ENCODE data around the gene PARD3.

The PARD3 gene

DNA sequence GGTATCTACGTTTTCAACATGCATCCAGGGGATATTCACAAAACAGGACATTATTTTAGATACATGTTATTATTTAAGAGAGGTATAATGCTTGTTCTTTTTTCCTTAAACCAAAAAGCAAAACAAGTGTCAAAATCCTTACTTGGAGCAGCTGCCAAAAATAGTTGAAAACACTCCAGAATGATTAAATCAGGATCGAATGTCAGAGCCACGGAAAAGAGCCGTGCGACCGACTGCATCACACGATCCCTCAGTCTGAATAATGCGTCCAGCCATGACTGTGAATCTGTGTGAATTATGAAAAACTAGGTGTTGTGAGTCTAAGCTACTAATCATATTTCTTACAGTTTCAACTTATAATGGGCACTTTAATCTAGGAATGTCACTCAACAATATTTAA lies 126.0 kb downstream of the PARD3 start:
- DNase-seq (ENCODE audit: low read depth) = no peak

DNA sequence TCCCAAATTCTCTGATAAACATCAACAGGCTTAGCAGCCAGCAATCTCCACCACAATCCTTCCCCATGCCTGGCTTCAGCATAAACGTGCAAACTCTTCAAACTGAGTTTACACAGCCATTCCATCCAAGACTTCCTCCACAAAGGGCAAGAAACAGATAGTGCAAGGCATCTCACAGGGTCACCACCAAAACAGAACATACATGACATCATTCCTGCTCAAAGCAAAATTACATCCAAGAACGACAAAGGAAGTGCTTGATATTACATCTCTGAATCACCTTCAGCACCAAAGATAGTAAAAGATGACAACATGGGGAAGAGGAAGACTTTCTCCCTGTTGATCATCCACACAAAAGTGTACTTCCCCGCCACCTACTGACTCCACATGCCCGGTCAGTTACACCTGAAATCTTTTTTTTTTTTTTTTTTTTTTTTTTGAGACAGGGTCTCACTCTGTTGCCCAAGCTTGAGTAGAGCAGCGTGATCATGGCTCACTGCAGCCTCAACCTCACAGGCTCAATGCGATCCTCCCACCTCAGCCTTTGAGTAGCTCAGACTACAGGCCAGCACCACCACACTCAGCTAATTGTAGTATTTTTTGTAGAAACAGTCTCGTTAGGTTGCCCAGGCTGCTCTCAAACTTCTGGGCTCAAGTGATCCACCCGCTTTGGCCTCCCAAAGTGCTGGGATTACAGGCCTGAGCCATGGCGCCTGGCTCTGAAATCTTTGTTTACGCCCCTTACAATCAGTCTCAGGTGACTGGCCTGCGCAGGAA lies 127.5 kb downstream of the PARD3 start:
- no peak for DNase-seq (ENCODE audit: low read depth)

GRCh38 chr10:34682580-34682979 lies 132.5 kb downstream of the PARD3 start:
- no peak for DNase-seq (ENCODE audit: low read depth)

DNA sequence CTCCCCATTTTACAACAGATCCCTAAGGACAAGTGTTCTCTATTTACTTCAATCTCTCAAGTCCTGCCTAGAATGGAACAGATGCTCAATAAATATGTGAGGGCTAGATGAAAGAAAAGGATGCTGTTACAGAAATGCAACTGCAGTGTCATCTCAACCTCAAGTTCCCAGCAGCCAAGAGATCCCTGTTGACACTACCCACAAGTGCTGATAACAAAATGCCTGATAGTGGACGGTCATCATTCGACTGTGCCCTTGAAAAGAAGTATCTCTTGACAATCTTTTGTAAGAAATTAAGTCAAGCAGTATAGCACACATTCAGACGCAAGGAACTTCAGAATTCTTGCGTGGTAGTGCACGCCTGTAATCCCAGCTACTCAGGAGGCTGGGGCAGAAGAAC lies 133.2 kb downstream of the PARD3 start:
- no peak for DNase-seq (ENCODE audit: low read depth)

- DNase-seq (ENCODE audit: low read depth) = no peak
Measured at GRCh38 chr10:34679177-34679576, 135.9 kb downstream of the PARD3 start.

DNA sequence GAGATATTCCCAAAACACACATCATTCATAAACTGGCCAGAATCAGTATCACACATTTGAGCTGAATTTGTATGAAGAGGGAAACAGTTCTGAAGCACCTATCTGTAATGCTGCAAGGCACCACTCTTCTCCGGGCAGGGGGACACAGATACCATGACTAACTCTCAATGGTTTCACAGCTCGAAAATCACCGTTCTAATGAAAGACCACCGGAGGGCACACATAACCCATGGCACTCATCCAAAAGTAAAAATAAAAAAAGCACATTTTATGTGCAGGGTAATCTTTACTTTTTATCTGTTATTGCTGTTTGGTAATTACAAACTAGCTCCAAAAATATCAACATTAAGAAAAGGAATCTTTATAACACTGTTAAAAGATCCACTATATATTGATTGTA lies 137.5 kb downstream of the PARD3 start:
- no peak for DNase-seq (ENCODE audit: low read depth)

DNA sequence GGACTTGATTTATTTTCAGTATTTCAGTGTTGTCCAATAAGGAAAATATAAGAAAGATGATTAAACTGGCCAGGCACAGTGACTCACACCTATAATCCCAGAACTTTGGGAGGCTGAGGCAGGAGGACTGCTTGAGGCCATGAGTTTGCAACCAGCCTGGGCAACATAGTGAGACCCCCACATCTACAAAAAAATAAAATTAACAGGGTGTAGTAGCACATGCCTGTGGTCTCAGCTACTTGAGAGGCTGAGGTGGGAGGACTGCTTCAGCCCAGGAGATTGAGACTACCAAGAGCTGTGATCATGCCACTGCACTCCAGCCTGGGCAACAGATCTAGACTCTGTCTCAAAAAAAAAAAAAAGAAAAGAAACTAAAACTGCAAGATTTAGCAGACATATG lies 138.0 kb downstream of the PARD3 start:
- DNase-seq (ENCODE audit: low read depth) = no peak

DNA sequence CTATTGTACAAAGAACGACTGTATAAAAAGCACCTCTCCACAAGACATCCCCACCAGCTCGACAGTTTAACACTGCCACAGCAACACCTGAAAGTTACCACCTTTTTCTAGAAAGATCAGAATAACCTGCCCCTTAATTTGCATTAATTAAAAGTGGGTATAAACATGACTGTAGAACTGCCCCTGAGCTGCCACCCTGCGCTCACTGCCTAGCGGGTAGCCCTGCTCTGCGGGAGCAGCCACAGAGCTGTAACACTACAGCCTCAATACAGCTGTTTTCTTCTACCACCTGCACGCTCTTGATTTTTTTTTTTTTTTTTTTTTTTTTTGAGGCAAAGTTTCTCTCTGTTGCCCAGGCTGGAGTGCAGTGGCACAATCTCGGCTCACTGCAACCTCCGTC lies 140.9 kb downstream of the PARD3 start:
- no peak for DNase-seq (ENCODE audit: low read depth)

- no peak for DNase-seq (ENCODE audit: low read depth)
Measured at GRCh38 chr10:34670081-34670480, 145.0 kb downstream of the PARD3 start.

DNA sequence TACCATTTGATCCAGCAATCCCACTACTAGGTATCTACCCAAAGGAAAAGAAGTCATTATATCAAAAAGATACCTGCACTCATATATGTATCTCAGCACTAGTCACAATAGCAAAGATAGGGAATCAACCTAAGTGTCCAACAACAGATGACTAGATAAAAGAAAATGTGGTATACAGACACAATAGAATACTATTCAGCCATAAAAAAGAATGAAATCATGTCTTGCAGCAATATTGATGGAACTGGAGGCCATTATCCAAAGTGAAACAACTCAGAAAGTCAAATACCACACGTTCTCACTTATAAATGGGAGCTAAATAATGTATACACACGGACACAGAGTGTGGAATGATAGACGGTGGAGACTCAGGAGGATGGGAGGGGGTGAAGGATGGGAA lies 146.0 kb downstream of the PARD3 start:
- no peak for DNase-seq (ENCODE audit: low read depth)

GRCh38 chr10:34667177-34667576 lies 147.9 kb downstream of the PARD3 start:
- DNase-seq (ENCODE audit: low read depth) = no peak

DNA sequence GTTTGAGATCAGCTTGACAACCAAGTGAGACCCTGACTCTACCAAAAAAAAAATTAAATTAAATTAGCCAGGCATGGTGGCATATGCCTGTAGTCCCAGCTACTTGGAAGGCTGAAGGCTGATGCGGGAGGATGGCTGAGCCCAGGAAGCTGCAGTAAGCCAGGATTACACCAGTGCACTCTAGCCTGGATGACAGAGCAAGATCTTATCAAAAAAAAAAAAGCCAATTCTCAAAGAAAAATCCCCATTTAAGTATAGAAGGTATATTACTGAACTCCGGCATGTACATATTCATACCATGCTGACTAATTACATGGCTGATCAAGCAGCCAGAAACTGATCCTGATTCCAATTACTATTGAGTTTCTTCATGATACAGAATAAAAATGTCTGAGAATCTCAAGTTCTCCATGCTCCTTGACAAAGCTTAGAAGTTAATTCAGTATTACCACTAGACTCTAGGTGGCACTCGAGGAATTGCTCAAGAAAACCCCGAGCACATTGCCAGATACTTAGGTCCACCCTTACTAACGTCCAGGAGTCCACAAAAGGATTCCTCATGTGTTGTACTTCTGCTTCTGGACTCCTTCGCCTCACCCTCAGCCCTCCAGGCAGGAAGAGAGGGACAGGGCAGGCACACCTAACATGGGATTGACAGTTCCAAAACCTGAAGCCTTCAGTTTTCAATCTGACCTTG lies 148.9 kb downstream of the PARD3 start:
- peak; percentile 50 for DNase-seq (ENCODE audit: low read depth)

- DNase-seq (ENCODE audit: low read depth) = no peak
Measured at GRCh38 chr10:34664706-34665105, 150.4 kb downstream of the PARD3 start.

DNA sequence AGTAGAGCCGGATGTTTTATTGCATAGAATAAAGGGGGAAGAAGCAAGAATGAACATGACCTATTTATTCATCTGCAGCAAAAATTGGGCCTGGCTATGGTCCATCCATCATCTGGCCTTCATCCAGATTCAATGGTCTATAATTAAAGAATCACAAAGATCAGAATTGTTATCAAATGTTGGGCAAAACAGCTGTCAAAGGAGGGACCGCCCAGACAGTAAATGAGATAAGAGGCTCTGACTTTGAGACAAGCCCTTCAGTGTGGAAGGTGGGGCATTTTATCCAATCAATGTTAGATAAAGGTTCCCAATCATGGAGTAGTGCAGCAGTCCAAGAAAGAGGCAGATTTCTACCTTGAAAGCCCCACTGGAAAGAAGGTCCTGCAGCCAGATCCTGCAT lies 153.5 kb downstream of the PARD3 start:
- DNase-seq (ENCODE audit: low read depth) = no peak

GRCh38 chr10:34658934-34659333 lies 156.2 kb downstream of the PARD3 start:
- no peak for DNase-seq (ENCODE audit: low read depth)

DNA sequence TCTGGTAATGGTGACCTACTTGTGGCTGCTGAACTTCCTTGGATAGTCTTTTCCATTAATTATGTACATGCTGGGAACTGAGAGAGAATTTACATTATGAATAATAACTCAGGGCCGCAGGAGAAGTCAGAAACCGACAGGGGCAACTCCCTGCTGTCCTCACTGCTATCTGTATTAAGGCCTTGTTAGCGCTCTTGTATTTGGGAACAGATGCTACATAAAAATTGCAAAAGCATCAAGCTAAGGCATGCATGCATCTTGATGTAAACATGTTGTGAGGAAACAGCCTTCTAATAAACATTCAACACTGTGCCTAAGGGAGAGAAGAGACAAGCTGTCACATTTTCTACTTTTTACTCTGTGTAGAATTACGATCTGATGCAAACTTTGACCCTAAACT lies 158.4 kb downstream of the PARD3 start:
- no peak for DNase-seq (ENCODE audit: low read depth)

DNA sequence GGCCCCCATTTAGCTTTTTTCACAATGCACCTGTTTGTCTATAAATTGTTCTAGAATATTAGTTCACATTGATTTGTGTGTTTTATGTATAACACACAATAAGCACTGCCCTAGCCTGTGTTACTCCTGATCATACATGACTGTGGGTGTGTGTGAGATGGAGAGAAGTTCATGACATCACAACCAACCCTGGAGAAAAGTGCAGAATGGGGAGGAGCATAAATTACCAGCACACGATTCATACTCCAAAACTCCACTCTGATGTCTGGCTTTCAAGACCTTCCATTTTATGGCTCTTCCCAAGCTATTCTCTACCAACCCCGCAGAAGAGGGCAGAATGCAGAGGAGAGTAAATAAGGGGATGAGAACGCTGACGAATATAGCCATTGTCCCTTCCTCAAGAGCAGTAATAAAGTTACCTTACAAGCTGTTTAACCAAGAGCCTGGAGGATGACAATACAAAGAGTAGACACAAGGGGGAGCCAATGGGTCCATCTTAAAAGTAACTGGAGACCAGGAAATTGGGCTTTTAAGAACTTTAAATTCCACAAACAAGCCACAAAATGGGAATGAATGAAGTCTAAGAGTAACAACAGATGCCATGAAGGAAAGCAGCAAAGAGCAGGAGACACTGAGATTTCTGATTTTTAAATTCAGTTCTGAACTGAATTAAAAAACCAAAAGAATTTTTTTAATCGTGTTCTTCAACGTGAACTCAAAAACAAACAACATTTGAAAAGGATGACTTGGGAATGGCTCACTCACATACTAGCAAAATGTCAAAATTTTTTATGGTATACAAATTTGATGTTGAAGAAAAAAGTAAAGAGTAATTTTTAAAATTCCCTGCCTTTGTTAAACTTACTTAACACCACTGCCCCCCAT lies 159.6 kb downstream of the PARD3 start:
- no peak for DNase-seq (ENCODE audit: low read depth)

- DNase-seq (ENCODE audit: low read depth) = no peak
Measured at GRCh38 chr10:34654211-34654610, 160.9 kb downstream of the PARD3 start.

DNA sequence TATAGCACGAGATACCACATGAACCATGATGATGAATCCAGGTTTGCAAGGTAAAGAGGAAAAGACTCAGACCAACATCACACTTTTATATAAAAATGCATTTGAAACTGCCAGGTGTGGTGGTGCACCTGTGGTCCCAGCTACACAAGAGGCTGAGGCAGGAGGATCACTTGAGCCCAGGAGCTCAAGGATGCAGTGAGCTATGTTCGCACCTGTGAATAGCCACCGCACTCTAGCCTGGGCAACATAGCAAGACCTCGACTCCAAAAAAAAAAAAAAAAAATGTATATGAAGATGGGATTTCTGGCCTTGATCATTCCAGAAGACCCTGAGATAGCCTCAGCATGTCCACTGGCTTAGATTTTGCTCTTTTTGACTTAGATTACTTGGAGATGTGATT lies 161.6 kb downstream of the PARD3 start:
- DNase-seq (ENCODE audit: low read depth) = no peak

GRCh38 chr10:34651416-34652195 lies 163.5 kb downstream of the PARD3 start:
- DNase-seq (ENCODE audit: low read depth) = no peak

GRCh38 chr10:34650156-34650555 lies 164.9 kb downstream of the PARD3 start:
- DNase-seq (ENCODE audit: low read depth) = no peak

GRCh38 chr10:34649385-34649784 lies 165.7 kb downstream of the PARD3 start:
- DNase-seq (ENCODE audit: low read depth) = no peak
